GM18519 (cell line): ENCODE data around the gene VWF.
"Not testable (repeated sequence)": the region's sequence is repeated elsewhere in the genome, so short reads cannot be mapped to it uniquely, and the experiment has no call there.

Experiments
- ATAC-seq: cut with Tn5 transposase; IDR thresholded peaks from one replicate; pipeline ENCODE4 v1.9.1; 2021; ENCODE audit warnings: mild to moderate bottlenecking, moderate library complexity; ENCODE audit not compliant: unreplicated experiment, low FRiP score

VWF gene

GRCh38 chr12:6146509-6146908 lies 22.0 kb upstream of the VWF start:
- ATAC-seq: no peak

DNA sequence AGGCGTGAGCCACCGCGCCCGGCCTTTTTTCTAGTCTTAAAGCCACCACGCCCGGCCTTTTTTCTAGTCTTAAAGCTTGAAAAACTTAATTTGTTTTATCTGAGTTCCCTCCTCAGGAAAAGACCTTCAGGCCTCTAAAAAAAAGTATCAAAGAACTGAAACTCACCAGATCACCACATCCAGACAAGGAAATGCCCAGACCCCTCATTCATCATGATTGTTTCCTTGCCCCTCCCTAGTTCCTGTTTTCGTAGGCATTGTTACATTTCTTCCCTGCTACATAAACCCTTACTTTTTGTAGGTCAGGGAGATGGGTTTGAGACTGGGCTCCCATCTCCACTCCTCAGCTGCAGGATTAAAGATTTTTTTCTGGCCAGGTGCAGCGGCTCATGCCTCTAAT lies 21.1 kb upstream of the VWF start:
- ATAC-seq: no peak

- no peak for ATAC-seq
These were observed 18.8 kb upstream of the VWF start for GRCh38 chr12:6143303-6143675.

GRCh38 chr12:6142368-6143302 lies 18.2 kb upstream of the VWF start:
- ATAC-seq: not testable (repeated sequence)

- not testable (repeated sequence) for ATAC-seq
These were observed 17.4 kb upstream of the VWF start for GRCh38 chr12:6141731-6142367.

DNA sequence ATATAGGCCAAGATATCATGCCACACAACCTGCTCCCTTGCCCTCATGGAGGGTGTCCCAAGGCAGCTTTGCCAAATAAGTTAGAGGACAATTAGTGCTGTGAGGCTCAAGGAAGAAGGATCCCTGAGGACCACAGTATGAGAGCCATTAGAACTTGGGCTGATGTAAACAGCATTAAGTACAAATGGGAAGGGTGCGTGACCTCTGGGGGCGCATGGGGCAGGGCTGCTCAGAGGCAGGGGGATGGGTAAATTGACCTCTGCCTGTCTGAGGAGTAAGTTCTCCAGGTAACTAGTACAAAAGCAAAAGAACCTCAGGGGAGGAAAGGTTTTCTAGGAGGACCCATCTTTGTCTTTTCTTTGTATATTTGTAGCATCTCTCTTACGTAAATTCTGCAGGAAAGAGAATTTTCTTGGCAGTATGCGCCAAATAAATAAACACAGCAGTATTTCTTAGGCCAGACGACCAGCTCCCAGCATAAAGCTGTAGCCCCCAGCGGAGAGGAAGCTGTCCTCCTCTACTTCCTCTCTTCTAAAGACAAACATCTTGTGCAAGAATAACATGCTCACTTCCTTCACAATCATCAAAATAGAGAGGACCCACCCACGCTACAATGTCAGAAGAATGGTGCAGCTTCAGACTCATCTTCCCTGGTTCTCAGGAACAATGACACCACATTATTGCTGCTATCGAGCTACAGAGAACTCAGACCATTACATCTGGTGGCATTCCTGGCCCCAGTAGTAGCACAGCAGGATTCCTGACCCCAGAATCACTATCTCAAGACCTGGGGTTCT lies 16.4 kb upstream of the VWF start:
- no peak for ATAC-seq

DNA sequence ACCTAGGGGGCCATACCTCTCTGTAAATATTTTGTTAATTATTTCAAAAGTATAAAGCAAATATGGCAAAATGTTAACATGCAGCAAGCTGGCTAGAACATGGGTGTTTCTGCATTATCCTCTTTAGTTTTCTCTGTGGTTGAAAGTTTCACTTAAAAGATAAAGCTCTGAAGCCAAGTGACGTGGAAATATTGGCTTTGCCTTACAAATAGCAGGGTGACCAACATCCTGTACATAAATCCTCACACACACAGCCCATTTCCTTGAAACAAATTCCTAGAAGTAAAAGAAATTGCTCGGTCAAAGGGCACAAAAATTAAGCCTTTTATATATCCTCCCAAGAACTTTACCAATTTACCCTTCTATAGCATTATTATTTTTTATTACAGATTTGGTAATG lies 10.6 kb upstream of the VWF start:
- no peak for ATAC-seq

GRCh38 chr12:6133642-6134041 lies 9.2 kb upstream of the VWF start:
- no peak for ATAC-seq

DNA sequence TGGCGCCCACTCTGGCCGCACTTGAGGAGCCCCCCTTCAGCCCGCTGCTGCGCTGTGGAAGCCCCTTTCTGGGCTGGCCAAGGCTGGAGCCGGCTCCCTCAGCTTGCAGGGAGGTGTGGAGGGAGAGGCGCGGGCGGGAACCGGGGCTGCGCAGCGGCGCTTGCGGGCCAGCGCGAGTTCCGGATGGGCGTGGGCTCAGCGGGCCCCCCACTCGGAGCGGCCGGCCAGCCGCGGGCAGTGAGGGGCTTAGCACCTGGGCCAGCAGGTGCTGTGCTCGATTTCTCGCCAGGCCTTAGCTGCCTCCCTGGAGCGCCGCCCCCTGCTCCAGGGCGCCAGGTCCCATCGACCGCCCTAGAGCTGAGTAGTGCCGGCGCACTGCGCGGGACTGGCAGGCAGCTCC lies 8.0 kb upstream of the VWF start:
- ATAC-seq: no peak

DNA sequence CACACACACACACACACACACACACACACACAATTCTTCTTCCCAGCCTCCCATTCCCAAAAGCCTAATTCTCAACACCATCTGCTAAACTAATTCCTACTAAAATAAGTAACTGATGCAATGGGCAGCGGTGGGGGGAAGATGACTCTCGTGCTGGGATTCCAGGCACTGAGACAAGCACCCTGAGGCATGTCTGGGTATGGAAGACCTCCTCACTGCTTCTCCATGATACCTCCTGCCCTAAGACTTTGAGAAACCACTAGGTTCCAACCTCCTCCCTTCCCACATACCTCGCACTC lies 789 bp upstream of the VWF start:
- ATAC-seq: no peak

DNA sequence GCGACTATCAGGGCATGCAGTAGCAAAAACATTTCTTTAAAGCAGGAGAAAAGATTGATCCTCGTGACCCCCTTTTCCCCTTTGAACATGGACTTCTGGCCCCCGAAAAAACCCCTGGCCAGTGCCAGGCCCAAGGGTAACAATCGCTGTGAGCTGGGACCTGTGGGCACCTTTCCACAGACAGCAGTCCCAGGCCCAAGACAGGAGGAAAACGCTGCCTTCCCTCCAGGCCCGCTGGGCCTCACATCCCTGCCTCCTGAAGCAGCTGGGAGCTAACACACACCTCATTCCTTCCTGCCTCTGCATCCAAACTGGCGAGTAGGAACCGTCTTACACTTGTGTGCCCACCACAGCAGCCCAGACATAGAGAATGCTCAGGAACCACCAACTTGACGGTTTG lies 1.2 kb downstream of the VWF start:
- ATAC-seq: no peak

DNA sequence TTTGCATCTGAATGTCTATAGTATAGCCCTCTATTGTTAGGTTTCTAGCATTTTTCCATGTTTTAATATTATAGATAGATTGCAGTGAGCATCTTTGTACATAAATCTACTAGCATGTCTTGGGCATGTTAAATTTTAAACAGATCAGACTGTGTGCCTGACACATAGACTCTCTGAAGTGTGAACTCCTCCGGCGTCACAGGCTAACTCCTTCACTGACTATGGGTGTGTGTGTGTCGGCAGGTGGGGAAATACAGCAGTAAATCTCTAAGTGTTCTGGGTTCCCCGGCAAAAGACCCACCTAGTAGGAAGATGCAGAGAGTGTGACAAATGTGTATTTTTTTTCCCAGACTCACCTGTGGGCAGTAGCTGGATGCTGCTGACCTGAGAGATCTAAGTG lies 2.3 kb downstream of the VWF start:
- no peak for ATAC-seq

DNA sequence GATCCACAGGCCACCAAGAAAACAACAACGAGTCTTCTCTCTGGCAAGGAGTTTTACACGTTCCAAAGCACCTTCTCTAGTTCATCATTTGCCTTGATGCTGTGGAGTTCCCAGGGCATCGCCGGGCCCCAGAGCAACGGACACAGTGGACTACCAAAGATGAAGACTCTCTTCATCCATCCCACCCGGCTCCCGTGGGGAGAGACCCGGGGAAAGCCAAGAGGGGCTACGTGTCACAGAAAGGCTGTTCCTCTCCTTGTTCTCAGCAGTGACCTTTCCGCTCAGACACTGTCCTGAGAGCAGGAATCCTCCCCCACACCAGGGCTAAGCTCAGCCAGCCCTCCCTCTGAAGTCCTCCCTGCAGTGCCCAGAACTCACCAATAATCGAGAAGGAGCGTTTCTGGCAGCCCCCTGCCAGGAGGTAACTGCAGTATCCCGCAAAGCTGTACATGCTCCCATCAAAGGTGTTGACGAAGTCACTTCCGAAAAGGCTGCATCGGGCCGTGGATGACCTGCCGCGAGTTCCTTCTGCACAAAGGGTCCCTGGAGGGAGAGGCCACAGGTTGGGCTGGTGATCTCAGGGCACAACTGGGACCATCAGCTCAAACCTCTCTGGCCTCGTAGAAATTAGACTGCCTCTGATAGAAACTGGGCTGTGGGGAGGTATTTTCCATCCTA lies 3.5 kb downstream of the VWF start:
- ATAC-seq: no peak

- no peak for ATAC-seq
These were observed 5.4 kb downstream of the VWF start for GRCh38 chr12:6118891-6119568.

- no peak for ATAC-seq
These were observed 7.9 kb downstream of the VWF start for GRCh38 chr12:6116471-6117021.

GRCh38 chr12:6115389-6115788 lies 9.1 kb downstream of the VWF start:
- no peak for ATAC-seq

DNA sequence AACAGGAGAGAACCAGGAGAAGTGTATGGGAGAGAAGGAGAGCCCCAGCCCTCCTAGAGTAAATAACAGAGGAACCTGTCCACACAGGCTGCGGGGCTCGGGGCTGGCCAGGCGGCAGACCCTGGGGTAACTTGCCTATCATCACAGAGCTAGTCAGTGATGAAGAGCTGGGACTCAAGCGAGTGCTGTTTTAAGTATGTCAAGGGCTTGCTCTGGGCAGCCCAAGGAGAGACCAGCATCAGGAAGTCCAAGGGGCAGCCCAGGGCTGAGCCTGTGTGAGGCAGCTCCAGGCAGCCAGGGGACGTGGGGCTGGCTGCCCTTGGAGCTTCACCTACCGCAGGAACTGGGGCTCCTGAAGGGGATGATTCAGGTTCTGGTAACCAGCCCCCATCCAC lies 10.0 kb downstream of the VWF start:
- ATAC-seq: no peak

- no peak for ATAC-seq
These were observed 10.6 kb downstream of the VWF start for GRCh38 chr12:6113691-6114475.

GRCh38 chr12:6112004-6112403 lies 12.5 kb downstream of the VWF start:
- no peak for ATAC-seq
